ENCODE measurements around the gene TMEM132C.

DNA sequence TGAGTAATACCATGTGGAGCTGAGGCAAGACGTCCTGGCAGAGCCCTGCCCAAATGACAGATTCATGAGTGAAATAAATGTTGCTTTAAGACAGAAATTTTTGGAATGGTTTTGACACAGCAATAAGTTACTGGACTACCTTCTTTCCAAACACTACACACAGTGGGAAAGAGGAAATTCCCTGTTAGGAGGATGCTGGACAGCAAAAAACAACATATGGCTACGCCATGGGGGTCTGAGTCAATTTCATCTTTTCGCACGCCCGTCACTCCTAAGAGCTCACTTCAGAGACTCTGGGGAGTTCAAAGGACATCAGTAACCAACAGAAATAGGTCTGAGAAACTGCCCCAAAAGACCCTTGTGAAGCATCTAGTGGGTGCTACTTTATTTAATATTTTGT lies 55.4 kb downstream of the TMEM132C start:
- TF ChIP-seq, protein P1, sequence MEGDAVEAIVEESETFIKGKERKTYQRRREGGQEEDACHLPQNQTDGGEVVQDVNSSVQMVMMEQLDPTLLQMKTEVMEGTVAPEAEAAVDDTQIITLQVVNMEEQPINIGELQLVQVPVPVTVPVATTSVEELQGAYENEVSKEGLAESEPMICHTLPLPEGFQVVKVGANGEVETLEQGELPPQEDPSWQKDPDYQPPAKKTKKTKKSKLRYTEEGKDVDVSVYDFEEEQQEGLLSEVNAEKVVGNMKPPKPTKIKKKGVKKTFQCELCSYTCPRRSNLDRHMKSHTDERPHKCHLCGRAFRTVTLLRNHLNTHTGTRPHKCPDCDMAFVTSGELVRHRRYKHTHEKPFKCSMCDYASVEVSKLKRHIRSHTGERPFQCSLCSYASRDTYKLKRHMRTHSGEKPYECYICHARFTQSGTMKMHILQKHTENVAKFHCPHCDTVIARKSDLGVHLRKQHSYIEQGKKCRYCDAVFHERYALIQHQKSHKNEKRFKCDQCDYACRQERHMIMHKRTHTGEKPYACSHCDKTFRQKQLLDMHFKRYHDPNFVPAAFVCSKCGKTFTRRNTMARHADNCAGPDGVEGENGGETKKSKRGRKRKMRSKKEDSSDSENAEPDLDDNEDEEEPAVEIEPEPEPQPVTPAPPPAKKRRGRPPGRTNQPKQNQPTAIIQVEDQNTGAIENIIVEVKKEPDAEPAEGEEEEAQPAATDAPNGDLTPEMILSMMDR (IDR thresholded peaks at IDR 0.05) = no peak
- TF ChIP-seq EZH2 (IDR thresholded peaks at IDR 0.05; ENCODE audit: borderline replicate concordance, insufficient read depth, low read depth, low read length, poor library complexity, severe bottlenecking) = no peak

Measured in B cell (primary cell).